ENCODE measurements around the gene TAP2.
A peak's percentile ranks its signal among the peaks of the same experiment; 100 is the strongest.

DNA sequence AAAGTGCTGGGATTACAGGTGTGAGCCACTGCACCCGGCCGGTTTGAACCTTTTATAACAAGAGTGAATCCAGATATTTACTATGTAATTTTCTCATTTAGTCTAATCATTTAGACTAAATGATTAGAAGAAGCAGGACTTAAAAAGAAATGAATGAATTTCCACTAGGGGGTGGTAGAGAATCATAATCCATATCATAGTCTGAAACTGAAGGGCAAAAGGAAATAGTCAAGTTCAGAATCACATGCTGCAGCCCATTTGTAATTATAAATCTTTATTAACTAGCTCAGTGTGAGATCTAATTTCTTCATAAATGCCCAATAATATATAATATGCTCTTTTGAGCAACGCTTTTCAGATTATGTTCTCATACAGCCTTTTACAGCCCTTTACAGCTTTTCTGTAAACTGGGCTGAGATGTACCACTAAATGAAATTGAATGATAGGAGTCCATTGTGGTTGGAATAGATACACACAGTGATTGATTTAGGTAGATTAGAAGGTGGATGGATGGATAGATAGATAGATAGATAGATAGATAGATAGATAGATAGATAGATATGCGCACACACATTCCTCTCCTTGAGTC is 47.3 kb upstream of the TAP2 start:
- TF ChIP-seq, protein P1, sequence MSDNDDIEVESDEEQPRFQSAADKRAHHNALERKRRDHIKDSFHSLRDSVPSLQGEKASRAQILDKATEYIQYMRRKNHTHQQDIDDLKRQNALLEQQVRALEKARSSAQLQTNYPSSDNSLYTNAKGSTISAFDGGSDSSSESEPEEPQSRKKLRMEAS (IDR thresholded peaks at IDR 0.05) = no peak
- no peak for TF ChIP-seq CBX8 (IDR thresholded peaks at IDR 0.05)
- TF ChIP-seq, protein P2, sequence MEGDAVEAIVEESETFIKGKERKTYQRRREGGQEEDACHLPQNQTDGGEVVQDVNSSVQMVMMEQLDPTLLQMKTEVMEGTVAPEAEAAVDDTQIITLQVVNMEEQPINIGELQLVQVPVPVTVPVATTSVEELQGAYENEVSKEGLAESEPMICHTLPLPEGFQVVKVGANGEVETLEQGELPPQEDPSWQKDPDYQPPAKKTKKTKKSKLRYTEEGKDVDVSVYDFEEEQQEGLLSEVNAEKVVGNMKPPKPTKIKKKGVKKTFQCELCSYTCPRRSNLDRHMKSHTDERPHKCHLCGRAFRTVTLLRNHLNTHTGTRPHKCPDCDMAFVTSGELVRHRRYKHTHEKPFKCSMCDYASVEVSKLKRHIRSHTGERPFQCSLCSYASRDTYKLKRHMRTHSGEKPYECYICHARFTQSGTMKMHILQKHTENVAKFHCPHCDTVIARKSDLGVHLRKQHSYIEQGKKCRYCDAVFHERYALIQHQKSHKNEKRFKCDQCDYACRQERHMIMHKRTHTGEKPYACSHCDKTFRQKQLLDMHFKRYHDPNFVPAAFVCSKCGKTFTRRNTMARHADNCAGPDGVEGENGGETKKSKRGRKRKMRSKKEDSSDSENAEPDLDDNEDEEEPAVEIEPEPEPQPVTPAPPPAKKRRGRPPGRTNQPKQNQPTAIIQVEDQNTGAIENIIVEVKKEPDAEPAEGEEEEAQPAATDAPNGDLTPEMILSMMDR (IDR thresholded peaks at IDR 0.05) = peak; percentile 66
- no peak for TF ChIP-seq TFCP2L1 (CRISPR knock-in tag; IDR thresholded peaks at IDR 0.05)
